Stimulated activated CD8-positive, alpha-beta memory T cell treated with anti-CD3 and anti-CD28 coated beads, Interleukin-12 subunit alpha, Interleukin-12 subunit beta, amount 100 ng/mL, for 1 hour (primary cell): ENCODE data around the gene SHISA9.

ENCODE experiments used
- DNase-seq: peaks from one replicate; pipeline ENCODE4 v3.0.0-alpha.2; 2020; ENCODE audit warnings: low read depth

Gene SHISA9

DNA sequence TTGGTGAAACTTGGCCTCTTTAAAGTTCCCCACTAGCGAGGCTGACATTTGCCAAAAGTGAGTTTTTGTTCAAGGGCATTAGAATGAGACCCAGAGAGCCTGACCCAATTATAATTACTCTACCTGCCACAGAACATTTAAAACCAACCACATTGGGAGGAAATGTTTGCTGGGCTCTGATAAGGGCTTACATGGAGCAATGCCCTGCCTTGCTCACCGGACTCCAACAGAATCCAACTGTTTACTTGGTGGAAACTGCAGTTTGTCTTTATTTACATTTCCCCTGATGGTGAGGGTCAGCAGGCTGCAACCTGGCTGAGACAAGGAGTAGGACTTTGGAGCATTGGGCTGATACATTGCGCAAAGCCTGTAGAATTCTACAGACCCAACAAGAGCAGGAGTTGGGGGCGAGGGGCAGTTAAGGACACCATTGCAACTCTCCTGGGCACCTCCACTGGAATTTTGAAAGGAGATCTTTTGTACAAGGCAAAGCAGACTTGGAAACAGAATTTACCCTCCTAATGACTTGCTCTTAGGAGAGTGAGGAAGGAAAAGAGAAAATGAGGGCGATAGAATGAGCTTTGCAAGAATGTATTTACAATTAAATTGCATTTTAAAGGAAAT lies 368.6 kb downstream of the SHISA9 start:
- DNase-seq, result no peak

DNA sequence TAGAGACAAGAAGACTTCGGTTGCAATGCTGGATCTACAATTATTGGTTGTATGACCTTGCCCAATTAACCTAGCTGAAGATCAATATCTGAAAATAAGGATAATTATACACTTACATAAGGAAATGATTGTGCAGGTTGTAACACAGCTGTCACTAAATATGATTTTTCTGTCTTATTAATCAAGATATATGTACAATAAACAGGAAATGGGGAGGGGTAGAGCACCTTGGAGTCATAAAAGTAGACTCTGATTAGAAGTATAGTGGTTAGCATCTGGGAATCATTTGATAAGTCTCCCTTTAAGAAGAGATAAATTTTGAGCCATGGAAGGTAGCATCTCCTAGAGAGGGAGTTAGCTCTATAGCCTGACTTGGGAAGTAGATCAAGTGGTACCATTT lies 369.2 kb downstream of the SHISA9 start:
- no peak for DNase-seq

DNA sequence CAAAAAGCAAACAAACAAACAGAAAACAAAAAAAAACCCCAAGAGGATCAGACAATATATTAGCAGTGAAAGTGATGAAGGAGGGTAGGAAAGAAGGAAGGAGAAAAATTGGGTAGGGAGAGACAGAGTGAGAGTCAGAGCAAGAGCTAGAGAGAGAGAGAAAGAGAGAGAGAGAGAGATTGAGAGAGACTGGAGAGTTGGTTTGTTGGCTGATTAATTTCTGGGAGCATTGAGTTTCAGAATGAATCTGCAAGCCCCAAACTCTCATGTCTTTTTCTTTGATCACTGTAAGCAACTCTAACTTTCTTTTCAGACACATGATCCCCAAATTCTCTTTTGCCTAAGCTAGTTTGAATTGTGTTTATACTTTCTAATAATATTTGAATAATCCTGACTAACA lies 388.1 kb downstream of the SHISA9 start:
- no peak for DNase-seq
